ENCODE data around the gene SLC13A4.
A peak's percentile ranks its signal among the peaks of the same experiment; 100 is the strongest.
"Not testable (repeated sequence)": the region's sequence is repeated elsewhere in the genome, so short reads cannot be mapped to it uniquely, and the experiment has no call there.

Gene SLC13A4

DNA sequence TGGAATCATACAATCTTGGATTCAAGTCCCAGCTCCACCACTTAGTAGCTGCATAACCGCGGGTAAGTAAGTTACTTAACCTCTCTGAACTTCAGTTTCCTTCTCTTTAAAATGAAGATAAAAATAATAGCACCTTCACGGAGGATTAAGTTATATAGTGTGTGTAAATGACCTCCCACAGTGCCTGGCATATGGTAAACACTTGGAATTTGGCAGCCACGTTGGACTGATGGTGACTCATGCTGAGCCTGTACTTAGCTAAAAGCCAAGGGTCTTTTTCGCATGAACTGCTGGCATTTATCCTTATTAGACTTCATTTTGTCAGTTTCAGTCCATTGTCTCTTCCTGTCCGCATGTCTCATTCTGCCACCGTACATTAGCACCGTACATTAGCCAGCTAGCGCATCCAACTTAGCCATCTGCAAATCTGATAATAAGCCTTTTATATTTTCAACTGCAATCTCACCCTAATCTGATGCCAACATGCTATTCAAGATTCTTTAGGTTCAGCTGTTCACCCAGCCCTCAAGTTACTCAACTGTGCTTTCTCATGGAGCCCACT, 11.2 kb downstream of the SLC13A4 start:
- DNase-seq = no peak

DNA sequence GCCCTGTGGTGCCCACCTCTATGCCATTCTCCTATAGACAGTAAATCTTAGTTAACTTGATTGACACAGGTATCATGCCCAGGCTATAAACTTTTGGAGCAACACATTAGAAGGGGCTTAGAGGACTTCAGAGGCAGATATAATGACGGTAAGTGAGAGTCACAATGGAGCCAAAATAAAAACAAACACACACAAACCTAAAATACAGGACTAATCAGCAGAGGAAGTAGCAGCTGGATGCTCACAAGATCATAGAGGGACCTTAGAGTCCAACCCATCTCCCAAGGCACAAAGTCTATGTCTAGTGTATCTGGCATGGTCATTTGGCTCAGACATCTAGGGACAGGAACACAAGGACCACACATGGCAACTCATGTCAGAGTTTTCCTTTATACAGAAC, 12.3 kb downstream of the SLC13A4 start:
- DNase-seq = no peak

DNA sequence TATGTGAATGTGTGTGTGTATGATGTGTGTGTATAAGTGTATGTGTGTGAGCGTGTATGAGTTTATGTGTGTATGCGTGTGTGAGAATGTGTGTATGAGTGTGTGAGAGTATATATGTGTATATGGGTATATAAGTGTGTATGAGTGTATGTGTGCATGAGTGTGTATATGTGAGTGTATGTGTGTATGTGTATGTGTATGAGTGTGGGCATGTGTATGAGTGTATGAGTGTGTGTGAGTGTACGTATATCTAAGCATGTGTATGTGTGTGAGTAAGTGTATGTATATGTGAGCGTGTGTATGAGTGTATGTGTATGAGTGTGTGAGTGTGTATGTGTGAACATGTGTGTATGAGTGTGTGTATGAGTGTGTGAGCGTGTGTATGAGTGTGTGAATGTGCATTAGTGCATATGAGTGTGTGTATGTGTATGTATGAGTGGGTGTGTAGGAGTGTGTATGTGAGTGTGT, 12.9 kb downstream of the SLC13A4 start:
- DNase-seq = no peak

DNA sequence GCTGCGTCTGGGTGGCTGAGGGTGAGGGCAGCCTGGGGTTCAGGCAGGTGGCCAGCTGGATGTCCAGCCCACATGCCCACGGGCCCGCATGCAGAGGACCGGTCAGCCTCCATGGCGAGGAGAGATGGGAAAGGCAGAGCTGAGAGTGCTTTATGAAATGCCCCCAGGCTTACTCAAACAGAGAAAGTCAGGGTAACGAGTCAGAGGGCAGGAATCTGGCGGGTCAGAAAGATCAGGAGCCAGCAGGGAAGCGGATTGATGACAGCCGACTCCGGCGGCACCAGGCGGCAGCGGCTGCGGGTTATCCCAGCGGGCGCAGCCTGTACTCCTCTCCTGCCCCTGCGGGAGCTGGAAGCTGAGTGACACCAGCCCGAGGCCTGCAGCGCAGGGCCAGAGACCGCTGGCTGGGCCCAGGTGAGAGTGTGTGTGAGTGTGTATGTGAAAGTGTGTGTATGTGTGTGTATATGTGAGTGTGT, 13.4 kb downstream of the SLC13A4 start:
- no peak for DNase-seq

DNA sequence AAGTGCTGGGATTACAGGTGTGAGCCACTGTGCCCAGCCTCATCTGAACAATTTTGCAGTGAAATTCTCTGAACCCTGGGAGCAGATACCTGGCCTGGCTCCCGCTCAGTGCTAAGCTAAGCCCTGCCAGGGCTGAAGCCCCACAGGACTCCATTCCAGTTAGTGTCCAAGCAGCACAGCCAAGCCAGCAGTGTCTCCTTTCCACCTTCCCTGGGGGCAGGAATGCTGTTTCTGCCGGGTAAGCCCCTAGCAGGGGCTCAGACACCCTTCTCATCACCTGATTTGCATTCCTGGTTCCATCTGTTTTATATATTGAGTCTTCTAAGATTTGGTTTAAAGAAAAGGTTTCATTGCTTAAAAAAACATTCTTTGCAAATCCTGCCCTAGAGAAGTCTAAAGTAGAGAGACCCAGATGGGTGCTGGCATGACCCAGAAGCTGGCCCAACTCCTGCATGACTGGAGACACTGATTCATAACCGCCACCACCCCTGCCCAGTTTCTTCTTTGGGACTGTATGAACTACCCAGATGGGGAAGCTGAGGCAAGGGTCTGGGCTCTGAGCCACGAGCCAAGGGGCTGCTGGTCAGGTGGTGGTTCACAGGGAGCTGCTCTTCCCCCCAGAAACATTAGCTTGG, 14.0 kb downstream of the SLC13A4 start:
- no peak for DNase-seq

DNA sequence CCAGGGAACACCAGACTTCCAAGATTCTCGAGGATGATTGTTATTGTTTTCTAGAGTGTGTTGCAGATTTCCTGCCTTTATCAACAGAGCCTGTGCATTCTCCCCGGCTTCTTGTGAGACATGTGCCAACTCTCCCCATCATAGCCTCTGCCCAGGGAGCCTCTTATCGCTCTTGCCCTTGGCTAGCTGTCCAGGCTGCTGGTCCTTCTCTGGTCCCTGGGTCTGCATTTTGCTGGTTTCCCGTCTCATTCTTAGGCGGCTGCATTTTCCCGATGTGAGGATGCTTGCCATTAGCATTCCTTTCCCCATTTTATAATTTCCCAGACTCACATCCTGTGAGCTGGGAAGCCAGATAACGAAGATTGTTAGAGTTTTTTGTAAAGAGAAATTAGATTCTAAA, 15.2 kb downstream of the SLC13A4 start:
- no peak for DNase-seq

DNA sequence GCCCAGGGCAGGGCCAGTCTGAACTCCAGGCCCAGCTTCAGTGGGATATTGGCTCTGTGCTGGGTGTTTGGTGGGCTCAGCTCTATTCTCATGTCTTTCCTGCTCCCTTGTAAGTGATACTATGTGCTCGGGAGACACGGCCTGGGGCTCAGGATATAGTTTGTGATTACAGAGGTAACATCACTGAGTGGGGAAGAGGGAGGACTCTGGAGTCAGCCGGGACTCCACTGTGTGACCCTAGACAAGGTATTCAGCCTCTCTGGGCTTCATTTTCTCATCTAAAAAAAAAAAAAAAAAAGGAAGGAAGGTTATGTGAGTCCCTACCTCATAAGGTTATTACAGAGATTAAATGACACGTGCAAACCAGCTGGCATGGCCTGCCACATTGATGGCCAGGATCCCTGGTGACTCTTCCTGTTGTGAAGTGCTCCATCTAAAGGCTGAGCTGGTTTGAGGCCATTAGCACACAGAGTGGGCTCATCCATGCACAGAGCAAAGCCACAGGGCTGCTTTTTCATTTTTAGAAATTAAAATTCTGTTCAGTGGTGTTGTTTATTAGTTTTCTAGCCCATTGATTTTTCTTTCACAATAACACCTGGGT, 15.7 kb downstream of the SLC13A4 start:
- DNase-seq = no peak

DNA sequence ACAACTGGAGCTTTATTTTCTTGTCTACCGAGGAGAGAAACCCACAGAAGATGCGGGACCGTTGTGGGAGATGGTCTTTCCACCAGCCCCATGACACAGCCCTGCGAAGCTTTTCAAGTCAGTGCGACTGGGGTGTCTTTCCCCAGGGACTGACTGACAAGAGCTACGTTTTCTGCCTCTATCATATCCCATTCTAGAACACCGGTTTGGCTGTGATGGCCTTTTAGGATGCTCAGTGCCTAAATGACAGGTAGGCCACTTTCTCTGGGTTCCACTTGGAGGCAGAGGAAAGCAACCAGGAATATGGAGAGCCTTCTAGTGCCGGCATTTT, 16.9 kb downstream of the SLC13A4 start:
- no peak for DNase-seq

DNA sequence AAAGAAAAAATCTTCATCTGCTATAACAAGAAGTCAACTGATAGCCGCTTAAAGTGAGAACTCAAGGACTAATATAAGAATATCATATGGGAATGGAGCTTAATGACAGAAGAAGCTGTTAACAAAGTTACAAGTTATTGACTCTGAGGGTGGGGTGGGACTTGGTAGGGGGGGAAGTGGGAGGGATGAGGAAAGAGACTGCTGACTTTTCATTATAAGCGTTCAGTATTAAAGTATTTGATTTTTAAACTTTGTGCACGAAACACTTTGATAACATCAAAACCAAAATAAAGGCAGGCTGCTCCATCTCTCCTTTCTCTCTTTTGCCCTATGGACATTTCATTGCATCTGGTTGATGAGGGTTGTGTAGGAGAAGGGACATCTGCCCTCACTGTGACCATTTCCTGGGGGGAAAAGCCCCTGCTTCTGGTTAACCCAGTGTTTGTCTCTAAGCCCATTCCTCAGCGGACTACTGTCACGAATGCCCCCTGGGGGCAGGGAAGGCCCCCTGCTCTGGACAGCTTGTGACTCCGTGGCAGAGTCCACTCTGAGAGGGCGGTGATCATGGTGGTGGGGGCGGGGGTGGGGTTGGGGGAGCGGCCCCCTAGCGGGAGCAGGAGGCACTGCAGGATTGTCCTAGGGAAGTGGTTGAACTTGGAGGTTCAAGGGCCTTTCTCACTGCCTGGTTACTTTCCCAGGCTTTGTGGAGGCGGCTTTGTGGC, 17.4 kb downstream of the SLC13A4 start:
- DNase-seq = peak; percentile 36

DNA sequence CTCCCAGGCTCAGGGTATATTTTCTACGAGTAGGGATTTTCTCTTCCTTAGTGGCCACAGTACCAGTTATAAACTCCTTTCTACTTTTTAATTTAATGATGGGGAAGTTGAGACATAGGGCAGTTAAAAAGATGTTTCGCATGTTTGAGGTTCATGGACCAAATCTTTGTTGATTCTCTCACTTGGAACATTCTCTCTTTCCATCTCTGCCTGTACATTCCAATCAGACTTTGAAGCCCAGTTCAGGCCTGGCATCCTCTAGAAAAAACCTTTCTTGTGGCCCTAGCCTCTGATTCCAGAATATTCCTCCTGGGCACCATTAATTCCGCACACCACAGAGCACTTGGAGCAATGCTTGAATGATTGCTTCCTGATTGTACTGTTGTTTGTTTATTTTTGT, 18.5 kb downstream of the SLC13A4 start:
- DNase-seq = no peak

DNA sequence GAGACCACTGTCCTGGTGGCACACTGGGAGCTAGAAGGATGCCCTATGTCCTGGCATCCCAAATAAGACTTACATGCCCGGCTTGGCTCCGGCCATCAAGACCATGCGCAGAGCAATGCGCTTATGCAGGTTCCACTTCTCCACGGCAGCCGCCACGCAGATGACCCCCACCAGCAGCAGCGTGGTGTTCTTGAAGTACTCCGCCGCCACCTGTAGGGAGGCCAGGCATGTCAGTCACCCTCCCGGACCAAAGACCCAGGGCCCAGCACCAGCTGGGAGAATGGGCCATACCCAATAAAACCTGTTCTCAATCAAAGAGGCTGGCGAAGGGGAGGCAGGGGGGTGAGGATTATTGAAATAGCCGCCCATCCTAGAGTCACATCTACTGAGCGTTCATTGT, 19.9 kb downstream of the SLC13A4 start:
- DNase-seq = no peak

DNA sequence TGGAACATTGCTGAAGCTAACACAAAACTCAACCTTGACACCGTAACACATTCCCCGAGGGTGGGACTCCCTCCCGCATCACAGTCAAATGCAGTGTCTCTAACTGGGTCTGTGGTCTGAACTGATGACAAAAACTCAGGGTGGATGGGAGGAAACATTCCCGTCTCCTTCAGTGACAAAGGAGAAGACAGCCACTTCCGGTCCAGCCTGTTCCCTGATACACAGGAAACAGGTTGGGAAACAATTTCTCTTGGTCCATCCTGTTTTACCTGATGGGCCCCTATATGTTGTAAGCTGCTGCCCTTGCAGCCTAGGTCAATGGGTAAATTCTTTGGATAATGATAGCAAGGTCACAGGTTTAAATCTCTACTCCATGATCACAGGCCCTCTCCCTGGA, 20.4 kb downstream of the SLC13A4 start:
- no peak for DNase-seq

DNA sequence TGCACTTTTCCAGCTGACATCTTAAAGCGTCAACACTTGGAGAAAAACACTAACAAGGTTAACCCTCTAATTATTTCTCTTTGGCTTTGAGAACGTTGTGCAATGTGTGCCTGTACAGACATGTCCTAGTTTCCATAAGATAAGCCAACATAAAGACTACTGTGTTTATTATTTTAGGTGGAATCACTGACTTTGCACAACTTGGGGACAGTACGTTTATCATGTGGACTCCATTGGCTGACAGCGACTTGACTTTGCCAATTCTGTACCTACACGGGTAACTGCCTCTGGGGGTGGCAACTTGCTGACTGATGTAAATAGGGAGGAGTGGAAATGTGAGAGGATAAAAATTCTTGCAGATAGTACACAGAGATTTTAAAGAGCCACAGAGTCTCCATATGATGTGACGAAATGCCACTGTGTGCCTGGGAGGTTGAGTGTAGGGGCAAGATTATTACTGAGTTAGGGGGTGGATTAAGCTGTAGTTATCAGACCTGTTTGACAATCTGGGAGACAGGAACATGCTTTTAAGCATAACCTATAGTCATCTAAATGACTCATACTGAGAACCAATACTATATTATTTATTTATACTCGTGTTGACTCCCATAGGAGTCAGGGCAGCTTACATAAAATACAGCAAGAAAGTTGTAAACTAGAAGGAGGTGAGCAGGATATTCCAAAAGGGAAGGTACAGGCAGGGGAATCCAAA, 21.0 kb downstream of the SLC13A4 start:
- DNase-seq = no peak

DNA sequence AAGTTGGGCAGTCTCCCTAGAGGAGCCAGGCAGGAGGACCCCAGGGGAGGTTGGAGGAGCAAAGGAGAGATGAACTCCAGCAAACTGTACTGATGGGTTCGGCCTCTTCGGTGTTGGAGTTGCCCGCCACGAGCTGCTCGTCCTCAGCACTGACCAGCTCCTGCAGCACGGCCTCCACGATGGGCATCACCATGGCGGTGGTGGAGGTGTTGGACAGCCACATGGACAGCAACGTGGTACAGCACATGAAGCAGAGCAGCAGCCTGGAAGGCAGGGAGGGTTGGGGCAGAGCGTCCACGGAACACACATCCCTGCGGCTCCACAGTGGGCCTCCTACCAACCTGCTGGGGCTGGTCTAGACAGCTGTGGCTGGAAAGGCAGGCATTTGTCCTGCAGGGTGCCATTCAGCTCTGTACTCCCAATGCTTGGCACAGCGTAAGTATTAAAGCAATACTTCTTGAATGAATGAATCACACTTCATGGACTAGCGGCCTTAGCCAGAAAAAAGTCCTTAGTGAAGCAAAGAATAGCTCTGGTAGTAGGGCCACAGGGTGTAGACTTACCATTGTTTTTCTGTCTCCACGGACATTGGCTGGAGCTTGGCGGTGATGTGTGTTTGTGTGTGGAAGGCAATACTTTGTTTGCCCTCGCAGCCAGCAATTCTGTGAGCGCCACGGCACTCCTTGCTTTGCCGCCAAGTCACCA, 21.8 kb downstream of the SLC13A4 start:
- DNase-seq = no peak

DNA sequence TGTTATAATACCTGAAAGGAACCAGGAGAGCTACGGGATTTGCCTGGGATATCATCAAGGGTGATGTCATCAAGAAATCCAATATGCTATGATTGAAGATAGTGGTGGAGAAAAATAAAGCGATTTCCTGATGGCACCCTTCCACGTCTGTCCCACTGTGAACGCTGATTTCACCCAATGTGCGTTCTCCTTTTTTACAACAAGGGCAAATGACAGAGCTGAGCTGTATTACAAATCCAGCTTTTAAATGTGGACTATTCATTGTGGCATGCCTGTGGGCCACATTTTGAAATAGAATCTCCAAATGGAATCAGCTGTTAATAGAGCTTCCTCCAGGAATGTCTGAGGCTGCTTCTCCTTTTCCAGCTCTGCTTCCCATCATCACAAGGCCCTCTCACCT, 23.3 kb downstream of the SLC13A4 start:
- no peak for DNase-seq

DNA sequence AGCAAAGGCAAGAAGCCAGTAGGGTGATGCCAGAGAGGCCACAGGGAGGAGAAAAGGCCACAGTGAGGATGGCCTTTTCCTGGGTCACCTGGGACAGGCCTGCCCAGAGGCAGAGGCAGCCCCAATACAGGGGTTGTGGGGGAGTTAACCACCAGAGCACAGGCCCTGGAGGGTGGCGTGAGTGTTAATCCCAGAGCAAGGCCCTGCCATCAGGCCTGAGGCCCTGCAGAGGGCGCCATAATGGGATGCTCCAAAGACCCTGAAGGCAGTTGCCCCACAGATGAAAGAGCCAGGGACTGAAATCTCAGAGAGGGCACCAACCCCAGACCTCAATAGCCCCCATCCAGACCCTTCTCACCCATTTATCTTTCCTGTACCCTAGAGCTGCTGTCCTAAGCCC, 23.9 kb downstream of the SLC13A4 start:
- DNase-seq = peak; percentile 5

DNA sequence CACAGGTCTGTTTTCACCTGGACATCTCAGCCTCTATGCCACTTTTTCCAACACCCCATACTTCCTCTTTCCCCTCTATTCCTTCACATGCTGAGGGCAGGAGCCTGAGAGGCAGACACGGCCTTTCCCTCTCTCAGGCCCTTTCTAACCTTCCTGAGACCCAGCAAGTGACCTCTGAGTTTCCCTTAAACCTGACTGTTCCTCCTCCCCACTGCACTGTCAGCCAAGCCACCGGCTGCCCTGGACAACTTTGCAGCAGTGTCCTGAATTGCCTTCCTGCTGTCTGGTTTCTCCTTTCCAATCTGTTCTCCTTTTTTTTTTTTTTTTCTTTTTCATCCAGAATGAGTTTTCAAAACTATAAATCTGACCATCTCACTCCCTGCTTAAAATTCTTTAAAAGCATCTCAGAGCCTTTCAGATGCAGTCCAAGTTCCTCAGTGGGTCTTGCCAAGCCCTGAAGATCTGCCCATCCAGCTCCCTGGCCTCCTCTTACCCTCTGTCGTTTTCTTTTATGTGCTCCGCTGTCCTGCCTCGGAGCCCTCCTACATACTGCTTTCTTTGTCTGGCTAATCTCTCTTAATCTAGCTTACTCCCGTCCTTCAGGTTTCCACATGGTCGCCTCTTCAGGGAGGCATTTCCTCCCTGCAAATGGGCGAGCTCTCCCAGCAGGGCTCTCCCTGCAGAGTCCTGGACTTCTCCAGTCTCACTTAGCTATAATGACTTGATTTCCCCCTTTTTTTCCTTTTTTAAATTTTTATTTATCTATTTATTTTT, 30.5 kb downstream of the SLC13A4 start:
- DNase-seq = no peak

DNA sequence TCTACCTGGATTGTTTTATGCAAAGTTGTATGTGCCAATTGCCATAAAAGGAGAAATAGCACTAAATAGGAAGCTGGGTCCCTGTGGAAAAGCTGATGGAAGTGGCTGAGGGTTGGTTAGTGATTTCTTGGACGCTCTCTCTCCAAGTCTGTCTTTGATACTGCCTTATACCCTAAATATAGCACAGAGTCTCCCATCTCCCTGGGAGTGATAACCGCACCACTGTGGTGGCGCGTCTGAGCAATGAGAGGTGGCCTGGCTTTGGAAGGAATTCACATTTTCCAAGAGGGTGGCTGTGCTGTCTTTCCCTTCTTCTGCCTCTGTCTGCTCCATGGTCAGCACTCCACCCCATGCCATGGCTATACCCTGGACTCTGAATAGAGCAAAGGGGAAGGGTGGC, 34.4 kb downstream of the SLC13A4 start:
- no peak for DNase-seq

DNA sequence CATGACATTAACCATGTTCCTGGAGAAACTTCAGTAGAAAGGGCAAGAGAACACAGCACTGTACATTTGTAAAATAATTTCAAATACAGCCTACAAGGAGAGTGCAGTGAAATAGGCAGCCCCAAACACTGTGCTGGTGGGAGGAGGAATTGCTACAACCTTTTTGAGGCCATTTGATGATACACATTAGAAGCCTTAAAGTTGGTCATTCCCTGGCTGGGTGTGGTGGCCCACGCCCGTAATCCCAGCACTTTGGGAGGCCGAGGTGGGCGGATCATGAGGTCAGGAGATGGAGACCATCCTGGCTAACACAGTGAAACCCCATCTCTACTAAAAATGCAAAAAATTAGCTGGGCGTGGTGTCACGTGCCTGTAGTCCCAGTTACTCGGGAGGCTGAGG, 35.4 kb downstream of the SLC13A4 start:
- not testable (repeated sequence) for DNase-seq

DNA sequence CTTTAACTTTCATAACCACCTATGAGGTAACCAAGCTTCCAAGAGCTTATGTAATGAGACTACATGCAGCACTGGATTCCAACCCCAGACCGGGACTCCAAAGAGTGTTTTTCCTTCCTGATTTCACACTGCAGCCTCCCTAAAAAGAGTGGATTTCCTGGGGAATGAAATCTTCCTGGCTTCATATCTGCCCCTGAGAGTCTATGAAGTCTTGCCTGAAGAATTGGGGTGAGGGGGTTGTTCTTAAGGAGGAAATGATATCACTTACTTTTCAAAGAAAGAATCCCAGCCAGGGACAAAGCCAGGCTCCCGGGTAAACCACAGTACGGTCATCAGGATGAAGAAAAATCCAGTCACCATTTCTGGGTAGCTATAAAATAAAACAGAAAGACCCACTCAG, 35.9 kb downstream of the SLC13A4 start:
- DNase-seq = no peak

DNA sequence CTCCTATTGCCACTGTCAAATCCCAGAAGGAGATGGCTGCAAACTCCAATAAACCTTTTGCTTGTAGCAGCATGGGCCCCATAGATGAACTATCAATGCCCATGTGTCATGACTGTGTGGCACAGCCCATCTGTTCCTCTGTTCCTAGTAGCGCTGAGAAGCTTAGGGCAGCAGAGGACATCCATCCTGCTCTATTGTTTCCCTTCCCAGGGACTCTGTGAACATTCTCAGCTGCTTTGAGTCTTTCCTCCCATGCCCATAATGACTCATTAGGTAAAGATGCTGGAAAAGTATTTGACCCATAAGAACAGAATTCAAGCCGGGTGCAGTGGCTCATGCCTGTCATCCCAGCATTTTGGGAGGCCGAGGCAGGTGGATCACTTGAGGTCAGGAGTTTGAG, 37.4 kb downstream of the SLC13A4 start:
- no peak for DNase-seq

DNA sequence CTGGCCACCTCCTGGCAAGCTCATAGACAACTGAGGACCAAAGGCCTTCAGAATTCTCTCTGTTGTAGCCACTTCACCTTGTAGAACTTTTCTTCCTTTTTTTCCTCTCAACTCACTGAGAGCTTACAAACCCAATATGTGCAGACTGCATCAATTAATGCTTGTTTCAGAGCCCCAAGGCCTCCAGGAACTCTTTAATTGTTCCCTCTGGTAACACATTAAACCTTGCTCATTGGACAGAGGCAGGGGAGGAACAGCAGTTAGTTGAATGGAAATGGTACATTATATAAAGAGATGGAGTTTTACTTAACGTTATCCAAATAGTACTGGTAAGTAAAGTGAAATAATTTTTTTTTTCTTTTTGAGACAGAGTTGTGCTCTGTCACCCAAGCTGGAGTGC, 40.5 kb downstream of the SLC13A4 start:
- no peak for DNase-seq
